HG02840 (cell line): ENCODE data around the gene PDGFRB.

Experiments used
- ATAC-seq: cut with Tn5 transposase; IDR thresholded peaks from one replicate; pipeline ENCODE4 v1.9.1; 2021; ENCODE audit warnings: mild to moderate bottlenecking, moderate library complexity, moderate number of reproducible peaks; ENCODE audit not compliant: unreplicated experiment, low FRiP score

The PDGFRB gene

DNA sequence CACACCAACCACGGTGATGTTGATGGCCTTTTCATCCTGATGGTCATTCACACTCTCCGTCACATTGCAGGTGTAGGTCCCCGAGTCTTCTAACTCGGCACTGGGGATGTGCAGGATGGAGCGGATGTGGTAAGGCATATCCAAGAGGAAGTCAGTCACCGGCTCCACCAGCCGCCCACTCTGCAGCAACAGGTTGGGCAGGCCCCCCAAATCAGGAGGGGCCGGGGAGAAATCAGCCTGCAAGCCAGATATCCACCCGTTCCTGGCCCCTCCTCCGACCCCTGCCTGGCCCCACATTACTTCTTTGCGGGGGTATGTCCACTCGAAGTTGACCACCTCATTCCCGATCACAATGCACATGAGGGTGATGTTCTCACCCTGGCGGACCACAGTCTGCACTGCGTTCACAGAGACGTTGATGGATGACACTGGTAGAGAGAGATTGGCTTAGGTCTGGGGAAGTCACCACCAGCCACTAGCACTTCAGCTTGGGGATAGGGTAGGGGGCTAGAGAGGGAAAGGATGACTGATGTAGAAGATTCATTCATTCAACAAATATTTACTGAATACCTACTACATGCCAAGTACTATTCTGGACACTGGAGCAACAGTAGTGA, 22.0 kb downstream of the PDGFRB start:
- no peak for ATAC-seq

DNA sequence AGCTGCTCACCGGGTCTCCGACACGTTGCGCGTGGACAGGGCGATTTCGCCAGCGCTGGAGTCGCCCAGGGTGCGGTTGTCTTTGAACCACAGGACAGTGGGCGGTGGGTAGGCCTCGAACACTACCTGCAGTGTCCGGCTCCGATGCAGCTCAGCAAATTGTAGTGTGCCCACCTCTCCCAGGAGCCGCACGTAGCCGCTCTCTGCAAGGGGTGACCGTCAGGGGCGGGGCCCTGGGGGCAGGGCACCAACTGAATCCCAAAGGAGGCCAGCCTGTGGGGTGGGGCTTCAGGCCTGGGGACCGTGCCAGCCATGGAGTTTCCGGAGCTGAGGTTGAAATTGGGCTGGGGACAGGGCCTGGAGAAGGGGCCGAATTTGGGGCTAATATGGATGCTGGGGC, 22.9 kb downstream of the PDGFRB start:
- no peak for ATAC-seq

DNA sequence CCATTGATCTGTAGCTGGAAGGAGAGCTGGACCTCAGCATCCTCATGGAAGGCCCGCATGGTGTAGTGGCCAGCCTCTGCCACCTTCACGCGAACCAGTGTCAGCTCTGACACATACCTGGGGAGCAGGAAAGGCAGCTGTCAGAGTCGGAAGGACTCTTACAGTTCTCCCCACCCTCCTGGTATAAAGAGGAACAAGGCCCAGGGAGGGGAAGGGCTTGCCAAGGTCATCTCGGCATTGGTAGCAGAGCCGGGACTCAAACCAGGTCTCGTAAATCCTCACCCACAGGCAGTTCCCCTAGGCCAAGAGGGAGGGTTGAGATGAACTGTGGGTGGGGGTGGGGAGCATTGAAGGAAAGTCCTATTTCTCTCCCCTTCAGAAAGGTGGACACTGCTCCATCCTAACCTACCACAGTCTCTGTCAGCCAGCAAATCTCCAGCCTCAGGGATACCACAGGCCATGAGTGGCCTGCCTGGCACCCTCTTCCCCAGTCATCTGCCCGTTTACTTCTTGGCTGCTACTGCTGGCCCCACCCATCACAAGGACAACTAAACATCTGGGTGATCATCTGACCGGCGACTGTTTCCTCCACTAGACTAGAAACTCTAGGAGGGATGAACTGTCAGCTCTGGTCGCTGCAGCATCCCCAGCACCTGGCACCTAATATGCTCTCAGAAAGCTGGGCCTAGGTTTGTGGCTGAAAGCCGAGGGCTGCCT, 23.5 kb downstream of the PDGFRB start:
- ATAC-seq, result no peak

DNA sequence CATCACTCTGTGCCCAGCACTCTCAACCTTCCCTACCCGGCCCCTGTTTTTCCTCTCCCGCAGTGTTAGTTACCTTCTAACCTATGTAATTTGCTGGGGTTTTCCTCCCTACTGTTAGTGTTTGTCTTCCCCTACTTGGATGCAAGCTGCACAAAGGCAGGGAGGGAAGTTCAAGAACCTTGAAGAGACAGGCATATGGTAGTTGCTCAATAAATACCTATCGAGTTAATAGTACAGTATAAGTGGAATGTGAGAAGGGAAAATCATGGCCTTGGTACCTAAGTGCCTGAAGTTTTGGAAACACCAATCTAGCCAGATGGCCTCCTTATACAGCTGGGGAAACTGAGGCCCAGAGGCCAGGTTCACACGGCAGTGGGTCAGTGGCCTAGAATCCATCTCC, 24.2 kb downstream of the PDGFRB start:
- no peak for ATAC-seq

DNA sequence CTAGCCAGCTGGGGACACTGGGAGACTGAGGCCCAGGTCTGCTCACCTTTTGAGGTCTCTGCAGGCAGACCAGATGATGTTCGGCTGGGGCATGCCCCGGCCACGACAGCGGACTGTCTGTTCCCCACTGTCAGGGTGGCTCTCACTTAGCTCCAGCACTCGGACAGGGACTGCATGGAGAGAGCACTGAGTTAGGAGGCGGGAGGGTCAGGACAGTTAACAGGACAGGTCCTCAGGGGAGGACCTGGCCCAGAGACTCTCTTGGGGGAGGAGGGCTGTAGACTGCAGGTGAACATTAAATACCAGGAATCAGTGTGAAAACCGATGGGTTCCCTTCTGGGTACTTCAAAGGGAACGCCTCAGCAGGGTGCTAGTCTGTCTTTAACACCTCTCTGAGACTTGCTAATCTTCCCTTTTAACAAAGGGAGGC, 25.1 kb downstream of the PDGFRB start:
- ATAC-seq, result no peak

DNA sequence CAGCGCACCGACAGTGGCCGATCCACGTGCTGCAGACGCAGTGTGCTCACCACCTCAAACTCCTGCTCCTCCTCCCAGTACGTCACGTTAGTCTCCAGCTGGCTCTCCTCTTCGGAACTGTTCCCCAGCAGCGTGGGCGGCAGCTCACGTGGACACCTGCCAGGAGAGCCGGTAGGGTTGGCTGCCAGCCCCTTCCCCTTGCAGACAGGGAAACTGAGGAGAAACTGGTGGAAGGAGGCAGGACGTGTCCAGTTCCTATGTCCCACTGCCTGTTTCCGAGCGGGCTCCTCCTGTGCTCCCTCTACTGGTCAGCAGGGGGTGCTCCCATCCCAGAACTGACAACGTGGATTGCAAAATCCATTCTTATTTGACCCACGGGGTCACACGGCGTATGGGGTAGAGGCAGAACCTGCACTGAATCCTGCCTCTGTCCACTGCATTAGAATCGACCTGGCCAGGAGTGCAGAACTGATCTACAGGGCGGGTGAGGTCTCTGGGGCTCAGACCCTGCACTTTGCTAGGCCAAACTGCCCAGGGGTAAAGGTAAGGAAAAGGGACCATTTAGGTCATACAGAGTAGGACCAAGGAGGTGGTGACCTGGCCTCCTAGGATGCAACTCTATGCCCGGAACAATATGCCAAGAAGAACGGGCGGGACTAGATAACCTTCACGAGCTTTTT, 25.7 kb downstream of the PDGFRB start:
- ATAC-seq, result no peak

DNA sequence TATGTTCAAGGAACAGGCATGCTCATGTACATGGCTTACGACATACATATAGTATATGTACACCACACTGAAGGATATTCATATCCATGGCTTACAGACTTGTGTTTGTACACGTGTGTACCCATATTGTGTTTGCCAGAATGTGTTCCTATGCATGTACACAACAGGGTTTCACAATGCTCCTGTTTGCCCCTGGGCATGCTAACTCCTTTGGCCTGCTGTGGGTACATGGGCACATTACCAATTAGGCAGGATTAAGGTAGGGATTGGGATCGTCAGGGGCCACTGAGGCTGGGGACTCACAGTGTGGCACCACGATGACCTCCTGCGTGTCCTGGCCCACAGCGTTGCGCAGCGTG, 26.2 kb downstream of the PDGFRB start:
- no peak for ATAC-seq

DNA sequence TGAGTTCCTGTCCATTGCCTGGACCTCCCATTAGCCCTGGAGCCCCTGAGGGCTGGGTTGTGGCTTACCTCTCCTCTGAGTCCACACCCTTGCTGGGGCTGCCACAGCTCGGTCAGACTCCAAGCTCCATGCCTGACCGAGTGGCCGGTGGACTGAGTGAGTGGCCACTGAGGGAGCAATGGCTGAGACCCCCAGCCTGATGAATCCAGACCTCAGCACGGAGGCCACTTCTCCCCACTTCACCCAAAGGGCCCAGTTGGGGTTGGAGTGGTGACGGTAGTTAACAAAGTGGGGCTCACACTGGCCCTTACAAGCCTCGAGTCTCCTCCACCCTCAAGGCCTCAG, 28.8 kb downstream of the PDGFRB start:
- no peak for ATAC-seq

DNA sequence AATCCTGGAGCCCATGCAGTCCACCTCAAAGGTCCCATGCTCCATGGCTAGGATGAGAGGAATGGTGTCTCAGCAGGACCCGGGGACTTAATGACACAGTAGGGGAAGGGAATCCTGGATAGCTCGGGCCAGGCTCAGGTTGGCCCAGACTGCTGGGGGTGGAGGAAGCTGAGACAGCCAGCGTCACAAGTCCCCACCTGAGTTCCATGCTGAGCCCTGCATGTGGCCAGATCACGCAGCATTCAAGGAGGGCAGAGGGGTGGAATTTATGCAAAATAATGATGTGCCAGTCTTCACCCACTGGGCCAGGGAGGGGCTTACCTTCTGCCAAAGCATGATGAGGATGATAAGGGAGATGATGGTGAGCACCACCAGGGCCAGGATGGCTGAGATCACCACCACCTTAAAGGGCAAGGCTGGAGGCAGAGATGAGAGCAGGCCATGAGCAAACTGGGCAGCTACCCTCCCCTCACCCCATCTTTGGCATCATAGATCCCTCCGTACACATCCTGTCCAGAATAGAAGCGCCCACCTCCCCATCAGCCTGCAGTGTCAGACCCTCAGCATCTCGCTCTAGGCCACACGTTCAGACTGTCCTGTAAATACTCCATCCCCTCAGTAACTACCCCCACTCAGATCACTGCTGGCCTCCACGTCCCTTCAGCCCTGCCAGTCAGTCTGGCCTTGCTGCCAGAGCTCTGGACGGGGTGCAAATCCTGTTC, 29.3 kb downstream of the PDGFRB start:
- ATAC-seq, result no peak

DNA sequence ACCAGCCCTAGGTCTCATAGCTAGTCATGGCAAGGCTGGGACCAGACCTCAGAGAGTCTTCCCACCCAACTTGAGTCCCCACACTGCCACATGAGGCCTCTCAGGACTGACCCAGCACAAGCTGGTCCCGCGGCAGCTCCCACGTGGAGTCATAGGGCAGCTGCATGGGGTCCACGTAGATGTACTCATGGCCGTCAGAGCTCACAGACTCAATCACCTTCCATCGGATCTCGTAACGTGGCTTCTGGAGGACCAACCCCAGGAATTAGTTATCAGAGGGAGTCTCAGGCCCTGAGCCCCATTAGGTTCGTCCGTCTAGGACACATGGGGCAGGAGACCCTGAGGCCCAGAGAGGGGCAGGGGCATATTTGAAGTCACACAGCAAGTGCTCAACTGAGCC, 30.3 kb downstream of the PDGFRB start:
- ATAC-seq, result no peak

DNA sequence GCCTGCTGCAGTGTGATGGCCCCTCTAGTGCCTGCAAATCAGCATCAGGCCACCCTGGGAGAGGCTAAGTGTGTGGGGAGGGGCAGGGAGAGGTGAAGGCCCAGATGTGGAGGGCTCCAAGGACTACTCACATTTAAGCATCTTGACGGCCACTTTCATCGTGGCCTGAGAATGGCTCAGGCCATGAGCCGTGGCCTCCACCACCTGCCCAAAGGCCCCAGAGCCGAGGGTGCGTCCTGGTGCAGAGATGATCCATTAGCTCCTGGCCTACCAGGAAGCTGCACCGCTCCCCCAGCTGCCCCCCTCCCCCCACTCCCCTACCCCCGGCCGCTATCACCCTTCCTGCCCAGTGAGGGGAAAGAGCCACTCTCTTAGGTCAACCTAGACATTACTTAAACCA, 31.0 kb downstream of the PDGFRB start:
- no peak for ATAC-seq

DNA sequence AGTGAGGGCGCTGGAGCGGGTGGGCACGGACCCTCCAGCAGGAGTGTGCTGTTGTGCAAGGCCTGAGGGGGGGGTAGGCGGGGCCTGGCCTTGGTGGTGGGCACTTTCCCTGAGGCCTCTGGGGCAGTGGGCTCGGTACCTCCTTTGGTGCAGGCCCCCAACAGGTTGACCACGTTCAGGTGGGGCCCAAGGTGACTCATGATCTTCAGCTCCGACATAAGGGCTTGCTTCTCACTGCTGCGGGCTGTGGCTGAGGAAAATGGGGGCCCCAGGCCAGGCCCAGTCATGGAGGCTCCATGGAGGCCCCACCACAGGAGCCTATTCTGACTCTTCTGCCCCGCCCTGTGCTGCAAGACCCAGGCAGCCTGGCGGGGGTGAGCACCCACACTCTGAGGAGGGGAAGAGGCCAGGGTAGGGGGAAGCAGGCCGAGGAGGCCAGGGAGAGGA, 31.5 kb downstream of the PDGFRB start:
- no peak for ATAC-seq

DNA sequence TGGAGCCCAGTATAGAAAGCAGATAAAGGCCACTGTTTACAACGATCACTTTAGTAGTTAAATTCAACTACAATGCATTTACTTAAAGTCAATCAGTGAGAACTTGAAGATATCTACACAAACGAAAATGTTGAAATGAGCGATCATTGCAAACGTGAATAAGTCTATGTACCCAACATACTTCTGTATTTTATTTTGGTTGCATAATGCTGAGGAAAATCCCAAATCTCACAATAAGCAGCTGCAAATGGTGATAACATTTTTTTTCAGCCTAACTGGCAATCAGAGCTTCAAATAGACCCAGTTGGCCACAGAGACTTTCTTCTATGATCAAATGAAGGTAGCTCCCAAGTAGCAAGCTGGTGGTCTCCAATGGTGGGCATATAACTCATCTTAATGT, 32.1 kb downstream of the PDGFRB start:
- ATAC-seq, result no peak

DNA sequence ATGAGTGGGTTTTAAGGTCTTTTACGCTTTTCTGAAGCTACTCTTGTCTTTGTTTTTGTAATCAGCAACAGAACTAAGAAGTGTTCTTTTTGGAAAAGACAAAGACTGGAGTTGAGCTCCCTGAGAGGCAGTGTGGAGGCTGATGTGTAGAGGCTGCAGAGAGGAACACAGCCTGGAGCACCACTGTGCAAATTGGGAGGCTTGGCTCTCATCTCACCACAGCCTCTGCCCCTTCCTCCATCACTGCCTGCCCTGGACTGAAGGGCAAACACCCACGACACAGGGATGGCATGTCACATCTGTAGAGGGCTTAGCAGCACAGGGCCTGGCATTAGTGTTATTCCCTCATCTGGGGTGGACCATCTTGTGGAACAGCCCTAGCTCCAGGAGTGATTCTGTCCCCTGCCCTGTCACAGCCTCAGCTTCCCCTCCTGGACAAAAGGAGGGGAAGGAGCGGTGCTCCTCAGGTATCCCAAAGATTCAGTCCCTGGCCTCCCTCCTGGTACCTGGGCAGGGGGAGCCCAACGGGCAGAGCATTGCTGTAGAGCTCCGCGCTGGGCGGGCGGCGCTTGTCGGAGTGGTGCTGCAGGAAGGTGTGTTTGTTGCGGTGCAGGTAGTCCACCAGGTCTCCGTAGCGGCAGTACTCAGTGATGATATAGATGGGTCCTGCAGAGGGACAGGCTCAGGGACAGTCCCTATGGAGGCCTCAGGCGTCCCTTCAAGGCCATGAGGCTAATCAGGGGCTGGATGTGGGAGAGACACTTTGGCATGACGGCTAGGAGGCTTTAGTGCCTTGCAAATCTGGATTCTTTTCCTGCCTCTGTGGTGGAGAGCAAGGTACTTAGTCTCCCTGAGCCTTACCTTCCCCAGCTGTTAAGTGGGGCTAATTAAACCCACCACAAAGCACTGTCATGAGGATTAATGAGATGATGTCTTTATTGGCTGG, 32.8 kb downstream of the PDGFRB start:
- ATAC-seq, result no peak

DNA sequence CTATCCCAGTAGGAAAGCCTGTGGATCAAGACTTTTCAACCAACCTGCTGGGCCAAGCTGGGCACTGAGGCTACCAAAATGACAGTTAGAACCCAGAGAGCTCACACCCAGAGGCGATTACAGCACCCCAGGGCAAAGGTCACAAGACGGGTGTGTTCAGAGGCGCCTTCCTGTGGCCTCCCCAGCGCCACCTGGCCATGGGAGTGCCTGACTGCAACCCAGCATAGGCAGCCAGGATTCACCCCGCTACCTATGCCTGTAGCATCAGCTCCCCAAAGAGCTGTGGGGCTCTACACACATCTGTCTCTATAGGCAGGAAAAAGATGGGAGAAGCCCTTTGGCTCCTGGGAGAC, 33.5 kb downstream of the PDGFRB start:
- ATAC-seq, result no peak

DNA sequence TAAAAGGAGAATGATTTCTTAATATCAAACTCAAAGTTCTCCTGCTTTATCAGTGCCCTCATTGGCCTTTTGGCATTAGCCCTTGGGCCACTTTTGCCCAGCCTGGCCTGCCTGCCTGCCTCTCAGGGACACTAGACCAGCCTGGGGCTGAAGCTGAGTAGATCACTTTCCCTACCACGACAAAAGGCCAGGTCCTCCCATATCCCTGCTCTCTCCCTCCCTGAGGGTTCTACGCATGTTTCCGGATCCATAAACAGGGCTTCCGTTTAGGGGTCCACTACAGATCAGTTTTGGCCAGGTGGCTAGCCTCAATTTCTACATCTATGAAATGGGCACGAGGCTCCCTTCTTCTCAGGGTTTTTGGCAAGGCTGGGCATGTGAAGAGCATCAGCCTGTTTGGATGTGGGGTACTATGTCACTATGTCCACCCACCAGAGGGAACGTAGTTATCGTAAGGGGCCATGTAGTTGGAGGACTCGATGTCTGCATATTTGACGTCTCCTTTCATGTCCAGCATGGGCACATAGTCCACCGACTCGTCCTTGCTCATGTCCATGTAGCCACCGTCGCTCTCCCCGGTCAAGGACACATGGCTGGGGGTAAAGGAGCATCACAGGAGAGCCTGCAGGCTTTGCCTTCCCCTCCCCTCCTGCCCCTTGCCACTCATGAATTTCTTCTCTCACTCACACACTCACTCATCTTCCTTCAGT, 34.0 kb downstream of the PDGFRB start:
- no peak for ATAC-seq

DNA sequence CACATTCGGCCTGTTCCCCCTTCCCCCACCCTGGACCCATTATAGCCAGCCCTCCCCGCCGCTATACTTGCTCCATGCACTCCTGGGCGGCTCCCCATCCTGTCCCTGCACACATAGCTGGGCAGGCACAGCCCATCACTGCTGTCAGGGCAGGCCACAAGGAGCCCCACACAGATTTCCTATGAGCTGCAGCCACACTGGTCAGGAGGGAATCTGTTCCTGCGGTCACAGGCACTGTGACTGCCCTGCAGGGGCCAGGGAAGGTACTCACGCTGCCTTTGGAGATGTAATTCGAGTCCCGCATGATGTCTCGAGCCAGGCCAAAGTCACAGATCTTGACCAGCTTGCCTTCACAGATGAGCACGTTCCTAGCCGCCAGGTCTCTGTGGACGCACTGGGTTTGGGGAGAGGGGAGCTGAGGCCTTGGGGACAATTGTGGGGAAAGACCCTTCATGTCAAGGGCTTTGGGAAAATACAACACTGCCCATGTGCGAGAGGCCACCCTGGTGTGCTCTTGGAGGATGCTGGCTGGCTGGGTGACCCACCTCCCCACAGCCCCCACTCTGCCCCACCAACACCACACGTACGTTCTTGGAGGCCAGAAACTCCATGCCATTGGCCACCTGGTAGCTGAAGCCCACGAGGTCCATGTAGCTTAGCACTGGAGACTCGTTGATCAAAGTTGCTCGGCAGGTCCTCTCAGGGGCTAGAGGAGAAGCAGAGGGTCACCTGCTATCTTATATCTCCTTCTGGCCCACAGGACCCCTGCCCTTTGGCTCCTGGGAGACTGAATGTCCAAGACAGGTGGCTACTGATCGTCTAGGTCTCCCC, 34.8 kb downstream of the PDGFRB start:
- no peak for ATAC-seq

DNA sequence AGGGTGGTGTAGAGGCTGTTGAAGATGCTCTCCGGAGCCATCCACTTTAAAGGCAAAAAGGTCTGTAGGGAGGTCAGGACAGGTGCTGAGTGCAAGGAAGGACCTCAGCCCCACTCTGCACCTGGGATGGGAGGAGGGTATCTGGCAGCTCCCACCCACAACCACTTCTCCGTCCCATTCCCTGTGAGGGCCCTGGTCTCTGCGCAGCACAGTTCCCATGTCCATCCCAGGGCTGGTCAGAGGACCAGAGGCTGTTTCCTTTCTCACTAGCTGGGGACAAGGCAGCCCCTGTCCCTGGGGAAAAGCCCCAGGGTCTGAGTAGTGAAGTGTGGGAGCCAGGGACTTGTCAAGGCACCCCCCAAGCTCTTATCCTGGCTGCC, 35.6 kb downstream of the PDGFRB start:
- ATAC-seq, result no peak
